NCI-H2107 (cell line): Measurements from ENCODE around the gene C18orf63.
"Not testable (repeated sequence)": the region's sequence is repeated elsewhere in the genome, so short reads cannot be mapped to it uniquely, and the experiment has no call there.

Source experiments
- DNase-seq: peaks from one replicate; lab custom pipeline; 2025; lab: John Stamatoyannopoulos, UW

Gene C18orf63

GRCh38 chr18:74286106-74286855, 29.4 kb upstream of the C18orf63 start:
- no peak for DNase-seq

GRCh38 chr18:74286856-74287255, 28.8 kb upstream of the C18orf63 start:
- no peak for DNase-seq

- DNase-seq: no peak
These were observed 27.6 kb upstream of the C18orf63 start for GRCh38 chr18:74288041-74288440.

GRCh38 chr18:74288730-74289129, 26.9 kb upstream of the C18orf63 start:
- no peak for DNase-seq

- no peak for DNase-seq
These were observed 26.5 kb upstream of the C18orf63 start for GRCh38 chr18:74289137-74289536.

GRCh38 chr18:74290021-74290420, 25.6 kb upstream of the C18orf63 start:
- DNase-seq: no peak

- peak; percentile 45 for DNase-seq
These were observed 24.7 kb upstream of the C18orf63 start for GRCh38 chr18:74290794-74291471.

- no peak for DNase-seq
These were observed 24.2 kb upstream of the C18orf63 start for GRCh38 chr18:74291472-74291770.

GRCh38 chr18:74291771-74292540, 23.7 kb upstream of the C18orf63 start, which contains the start of gene CYB5A:
Gene CYB5A, minus strand, starts transcription at chr18:74291963. Its CDS starts 88 bp downstream, at chr18:74291875.
- peak; percentile 93 for DNase-seq

- no peak for DNase-seq
These were observed 23.1 kb upstream of the C18orf63 start for GRCh38 chr18:74292541-74292858.

- not testable (repeated sequence) for DNase-seq
These were observed 22.7 kb upstream of the C18orf63 start for GRCh38 chr18:74292982-74293381.

- DNase-seq: no peak
These were observed 21.1 kb upstream of the C18orf63 start for GRCh38 chr18:74294526-74294925.

- DNase-seq: no peak
These were observed 16.5 kb upstream of the C18orf63 start for GRCh38 chr18:74299162-74299561.

GRCh38 chr18:74299746-74300145, 15.9 kb upstream of the C18orf63 start:
- no peak for DNase-seq

GRCh38 chr18:74303306-74303705, 12.3 kb upstream of the C18orf63 start:
- DNase-seq: no peak

GRCh38 chr18:74303936-74304335, 11.7 kb upstream of the C18orf63 start:
- DNase-seq: no peak

GRCh38 chr18:74310411-74310810, 5.2 kb upstream of the C18orf63 start:
- DNase-seq: no peak

- DNase-seq: no peak
These were observed 4.6 kb upstream of the C18orf63 start for GRCh38 chr18:74311000-74311399.

- DNase-seq: no peak
These were observed 728 bp upstream of the C18orf63 start for GRCh38 chr18:74314759-74315463.

GRCh38 chr18:74316257-74317170, 875 bp downstream of the C18orf63 start:
- DNase-seq: no peak

GRCh38 chr18:74326231-74326630, 10.6 kb downstream of the C18orf63 start:
- DNase-seq: no peak
